Vagina (tissue), 2 donors: ENCODE measurements around the gene ELFN2.
"Not testable (repeated sequence)": the region's sequence is repeated elsewhere in the genome, so short reads cannot be mapped to it uniquely, and the experiment has no call there.

ENCODE experiments used
- POLR2A ChIP-seq, 2 donors: fragments of 450-650 bp; IDR thresholded peaks; one replicate each; pipeline ENCODE4 v1.6.1; 2017; ENCODE audit warnings: antibody characterized with exemption in 2 of 2, mild to moderate bottlenecking in 2 of 2, moderate library complexity in 2 of 2
- POLR2AphosphoS5 ChIP-seq, 2 donors: sonication (generic); formaldehyde crosslinking; IDR thresholded peaks; one replicate each; pipeline ENCODE4 v1.9.0; 2017; ENCODE audit warnings: antibody characterized with exemption in 2 of 2, mild to moderate bottlenecking in 2 of 2, low read depth in 1 of 2; ENCODE audit not compliant: insufficient read depth in 1 of 2
- TF ChIP-seq, protein P1 (sequence below), 3 experiments: fragments of 450-650 bp in 2 of 3; fragments of 200-600 bp in 1 of 3; sonication (generic) in 1 of 3; IDR thresholded peaks; one replicate each; pipeline ENCODE4 v1.5.1; 2017 to 2019; ENCODE audit warnings: antibody characterized with exemption in 3 of 3, mild to moderate bottlenecking in 2 of 3, moderate library complexity in 2 of 3

DNA sequence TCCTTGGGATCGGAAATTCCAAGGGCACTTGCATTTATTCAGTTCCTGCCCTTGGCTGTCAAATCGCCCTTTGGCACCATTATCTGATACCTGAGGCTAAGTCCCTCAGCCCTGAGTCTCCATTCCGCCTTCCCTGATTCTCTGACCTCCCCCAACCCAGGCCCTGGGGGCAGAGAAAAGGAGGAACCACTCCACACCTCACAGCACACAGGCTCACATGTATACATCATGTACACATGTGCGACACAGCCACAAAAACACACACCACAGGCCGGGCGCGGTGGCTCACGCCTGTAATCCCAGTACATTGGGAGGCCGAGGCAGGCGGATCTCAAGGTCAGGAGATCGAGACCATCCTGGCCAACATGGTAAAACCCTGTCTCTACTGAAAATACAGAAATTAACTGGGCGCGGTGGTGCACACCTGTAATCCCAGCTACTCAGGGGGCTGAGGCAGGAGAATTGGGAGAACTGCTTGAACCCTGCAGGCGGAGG is 41.0 kb upstream of the ELFN2 start:
- TF ChIP-seq, protein P1, sequence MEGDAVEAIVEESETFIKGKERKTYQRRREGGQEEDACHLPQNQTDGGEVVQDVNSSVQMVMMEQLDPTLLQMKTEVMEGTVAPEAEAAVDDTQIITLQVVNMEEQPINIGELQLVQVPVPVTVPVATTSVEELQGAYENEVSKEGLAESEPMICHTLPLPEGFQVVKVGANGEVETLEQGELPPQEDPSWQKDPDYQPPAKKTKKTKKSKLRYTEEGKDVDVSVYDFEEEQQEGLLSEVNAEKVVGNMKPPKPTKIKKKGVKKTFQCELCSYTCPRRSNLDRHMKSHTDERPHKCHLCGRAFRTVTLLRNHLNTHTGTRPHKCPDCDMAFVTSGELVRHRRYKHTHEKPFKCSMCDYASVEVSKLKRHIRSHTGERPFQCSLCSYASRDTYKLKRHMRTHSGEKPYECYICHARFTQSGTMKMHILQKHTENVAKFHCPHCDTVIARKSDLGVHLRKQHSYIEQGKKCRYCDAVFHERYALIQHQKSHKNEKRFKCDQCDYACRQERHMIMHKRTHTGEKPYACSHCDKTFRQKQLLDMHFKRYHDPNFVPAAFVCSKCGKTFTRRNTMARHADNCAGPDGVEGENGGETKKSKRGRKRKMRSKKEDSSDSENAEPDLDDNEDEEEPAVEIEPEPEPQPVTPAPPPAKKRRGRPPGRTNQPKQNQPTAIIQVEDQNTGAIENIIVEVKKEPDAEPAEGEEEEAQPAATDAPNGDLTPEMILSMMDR (IDR thresholded peaks at IDR 0.05): not testable (repeated sequence)
- TF ChIP-seq POLR2AphosphoS5 (IDR thresholded peaks at IDR 0.05; ENCODE audit: insufficient read depth in 1 of 2, low read depth in 1 of 2); POLR2A (IDR thresholded peaks at IDR 0.05): not testable (repeated sequence)
